ENCODE data around the gene MIPEP.

MIPEP gene

DNA sequence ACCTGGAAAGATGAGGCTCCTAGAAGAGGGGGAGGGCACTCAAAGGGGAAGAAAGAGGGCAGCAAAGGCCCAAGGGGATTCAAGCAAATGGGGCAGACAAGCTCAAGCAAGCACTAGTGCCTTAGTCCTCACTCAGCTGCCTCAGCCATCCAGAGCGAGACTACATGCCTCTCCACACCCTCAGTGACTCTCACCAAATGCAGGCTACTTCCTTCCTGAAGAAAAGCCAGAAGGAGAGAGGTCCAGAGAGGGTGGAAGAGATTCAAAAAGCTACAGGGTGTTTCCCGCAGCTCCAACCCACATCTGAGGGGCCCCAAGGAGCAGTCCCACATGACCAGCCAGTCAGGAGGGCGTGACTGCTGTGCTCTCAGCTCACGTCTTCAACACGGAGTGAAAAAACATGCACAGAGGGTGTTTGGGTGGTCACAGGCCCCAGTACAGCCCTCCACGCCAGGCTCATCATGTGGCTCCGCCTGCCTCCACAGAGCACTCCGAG lies 40.5 kb downstream of the MIPEP start:
- no peak for DNase-seq

- no peak for DNase-seq
Measured at GRCh38 chr13:23848019-23848418, 41.2 kb downstream of the MIPEP start.

DNA sequence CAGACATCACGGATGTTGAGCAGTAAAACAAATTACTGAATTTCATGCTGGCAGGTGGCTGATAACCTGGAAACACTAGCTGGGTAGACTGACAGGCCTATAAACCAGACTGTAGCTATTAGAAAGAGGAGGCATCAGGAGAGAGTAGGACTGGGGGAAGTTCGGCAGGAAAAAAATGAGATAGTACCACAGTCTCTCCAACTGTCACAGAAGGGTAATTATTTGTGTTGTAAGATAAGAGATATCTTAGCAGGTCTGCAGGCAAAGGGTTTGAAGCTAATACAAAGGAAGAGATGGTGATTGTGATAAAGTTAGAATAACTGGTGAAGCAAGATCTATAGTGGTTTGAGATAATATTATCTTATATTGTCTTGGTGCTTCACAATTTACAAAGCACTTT lies 41.7 kb downstream of the MIPEP start:
- no peak for DNase-seq

DNA sequence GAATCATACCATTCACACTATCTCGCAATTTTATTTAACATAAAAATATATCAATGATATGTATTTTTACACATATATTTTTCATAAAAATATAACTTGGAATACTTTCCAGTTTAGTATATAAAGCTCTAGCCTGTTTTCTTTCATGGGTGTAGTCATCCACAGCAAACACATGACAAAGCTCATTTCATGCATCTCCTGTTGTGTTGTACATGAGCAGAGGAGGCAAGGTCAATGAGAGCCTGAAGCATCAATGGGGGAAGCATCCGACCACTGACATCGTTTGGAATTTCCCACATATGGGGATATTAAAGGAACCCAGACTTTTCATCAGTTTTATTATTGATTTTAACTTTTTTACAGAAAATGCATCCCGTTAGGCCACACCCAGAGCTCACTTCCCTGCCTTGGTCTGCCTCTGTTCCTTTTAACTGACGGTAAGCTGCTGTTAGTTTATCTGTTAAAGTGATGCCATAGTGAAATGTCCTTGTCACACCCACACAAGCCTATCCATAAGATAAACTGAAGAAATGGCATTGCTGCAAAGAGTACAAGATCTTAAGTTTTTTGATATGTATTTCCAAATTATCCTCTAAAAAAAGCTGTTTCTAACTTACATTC lies 44.0 kb downstream of the MIPEP start:
- DNase-seq = no peak

DNA sequence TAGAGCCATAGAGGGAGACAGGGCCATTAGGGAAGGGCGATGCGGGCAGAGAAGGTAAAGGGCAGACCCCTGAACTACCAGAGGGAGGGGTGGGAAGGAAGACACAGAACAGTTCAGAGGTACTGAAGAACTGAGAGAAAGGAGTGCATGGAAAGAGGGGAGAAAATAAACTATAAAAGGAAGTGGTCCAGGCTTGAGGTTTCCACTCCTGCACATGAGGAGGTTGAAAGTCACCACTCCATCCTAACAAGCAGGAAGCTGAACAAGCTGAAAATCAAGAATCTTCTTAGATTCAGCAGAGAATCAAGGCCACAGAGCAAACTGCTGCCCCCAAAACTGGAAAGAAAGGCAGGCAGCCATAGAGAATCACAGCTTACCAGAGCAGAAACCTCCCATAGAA lies 45.1 kb downstream of the MIPEP start:
- no peak for DNase-seq

DNA sequence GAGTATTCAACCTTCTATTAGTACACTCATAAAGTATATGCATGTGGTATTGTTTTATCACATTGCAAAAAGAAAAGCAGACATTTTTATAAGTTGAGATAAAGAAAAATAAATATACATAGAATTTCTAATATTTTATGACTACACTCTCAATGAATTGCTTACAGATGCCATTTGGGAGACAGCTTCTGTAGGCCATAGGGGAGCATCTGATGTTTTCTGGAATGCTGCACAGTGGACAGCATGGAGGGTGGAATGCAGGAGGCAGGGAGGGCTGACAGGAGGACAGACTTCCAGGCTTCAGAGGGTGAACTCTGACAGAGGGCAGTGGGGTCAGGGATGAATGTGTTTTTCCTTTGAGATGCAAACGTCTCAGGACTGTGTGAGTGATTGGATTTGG lies 45.8 kb downstream of the MIPEP start:
- no peak for DNase-seq

GRCh38 chr13:23842406-23842805 lies 46.8 kb downstream of the MIPEP start:
- no peak for DNase-seq

GRCh38 chr13:23833733-23834611 lies 55.2 kb downstream of the MIPEP start:
- no peak for DNase-seq

GRCh38 chr13:23828866-23829265 lies 60.3 kb downstream of the MIPEP start:
- DNase-seq = no peak

DNA sequence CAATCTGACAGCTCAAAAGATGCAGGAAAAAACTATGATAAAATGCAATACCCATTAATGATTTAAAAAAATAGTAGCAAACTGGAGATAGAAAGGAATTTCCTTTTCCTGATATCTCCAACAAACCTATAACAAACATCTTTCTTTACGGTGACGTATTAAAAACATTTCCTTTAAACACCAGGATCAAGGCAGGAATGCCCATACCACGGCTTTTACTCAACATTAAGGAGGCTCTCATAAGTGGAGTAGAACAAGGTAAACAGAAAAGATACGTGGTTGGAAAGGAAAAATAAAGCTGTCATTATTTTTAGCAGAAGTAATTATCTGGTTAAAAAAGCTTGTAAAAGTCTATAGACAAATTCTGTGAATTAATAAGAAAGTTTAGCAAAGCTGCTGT lies 61.1 kb downstream of the MIPEP start:
- DNase-seq = no peak

GRCh38 chr13:23825179-23825578 lies 64.0 kb downstream of the MIPEP start:
- no peak for DNase-seq

GRCh38 chr13:23824371-23824770 lies 64.8 kb downstream of the MIPEP start:
- DNase-seq = no peak

DNA sequence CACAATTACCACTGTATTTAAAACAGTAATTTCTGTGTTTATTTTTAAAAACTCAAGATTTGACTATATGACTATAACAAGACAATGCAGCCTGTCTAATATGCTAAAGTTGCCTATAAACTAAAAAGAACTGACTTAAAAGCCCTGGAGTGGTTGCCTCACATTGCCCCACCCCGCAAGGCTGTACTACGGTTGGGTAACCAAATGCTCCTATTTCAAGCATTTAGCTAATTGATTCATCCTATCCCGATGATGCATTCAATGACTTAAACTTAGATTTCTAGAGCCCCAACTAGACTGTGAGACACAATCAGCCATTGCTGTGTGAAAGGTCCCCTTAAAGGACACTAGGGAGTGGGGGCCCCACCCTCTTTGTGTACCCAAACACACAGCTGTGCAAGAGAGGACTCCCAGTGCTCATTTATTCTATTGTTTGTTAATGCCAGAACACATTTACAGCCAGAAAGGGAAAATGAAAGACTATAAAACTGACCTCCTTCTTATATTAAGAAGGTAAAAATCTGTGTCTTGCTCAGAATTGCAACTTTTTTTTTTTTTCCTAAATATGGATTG lies 66.9 kb downstream of the MIPEP start:
- no peak for DNase-seq

DNA sequence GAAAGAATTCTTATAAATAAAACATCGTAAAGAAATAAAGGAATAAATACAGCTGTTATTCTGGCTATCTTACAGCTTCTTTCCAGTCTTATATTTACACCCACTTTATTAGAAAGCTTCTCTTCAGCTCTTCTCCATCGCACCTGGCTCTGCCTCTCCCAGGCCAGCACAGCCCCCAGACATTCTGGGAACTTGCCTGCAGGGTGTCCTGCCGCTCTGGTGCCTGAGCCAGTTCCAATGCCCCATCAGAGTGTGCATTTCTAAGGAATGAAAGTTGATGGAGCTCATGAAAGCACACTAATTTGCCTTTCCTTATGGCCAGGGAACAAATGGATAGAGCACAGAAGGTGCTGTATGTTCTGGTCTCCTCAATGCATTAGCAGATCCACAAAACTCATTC lies 68.7 kb downstream of the MIPEP start:
- DNase-seq = no peak

DNA sequence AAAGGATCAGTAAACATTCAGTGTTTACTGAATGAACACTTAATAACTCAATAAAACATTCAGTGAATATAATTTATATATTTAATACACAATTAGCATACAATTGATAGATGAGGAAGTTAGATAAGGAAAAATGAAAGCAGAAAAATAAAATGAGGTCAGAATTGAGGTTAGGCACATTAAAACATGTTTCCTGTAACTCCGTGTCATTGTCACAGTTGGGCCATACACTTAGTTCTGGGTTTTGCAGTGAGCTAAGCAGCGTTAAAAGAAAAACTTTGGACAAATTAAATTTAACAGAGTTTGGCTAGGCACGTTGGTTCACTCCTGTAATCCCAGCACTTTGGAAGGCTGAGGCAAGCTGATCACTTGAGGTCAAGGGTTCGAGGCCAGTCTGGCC lies 71.4 kb downstream of the MIPEP start:
- no peak for DNase-seq

DNA sequence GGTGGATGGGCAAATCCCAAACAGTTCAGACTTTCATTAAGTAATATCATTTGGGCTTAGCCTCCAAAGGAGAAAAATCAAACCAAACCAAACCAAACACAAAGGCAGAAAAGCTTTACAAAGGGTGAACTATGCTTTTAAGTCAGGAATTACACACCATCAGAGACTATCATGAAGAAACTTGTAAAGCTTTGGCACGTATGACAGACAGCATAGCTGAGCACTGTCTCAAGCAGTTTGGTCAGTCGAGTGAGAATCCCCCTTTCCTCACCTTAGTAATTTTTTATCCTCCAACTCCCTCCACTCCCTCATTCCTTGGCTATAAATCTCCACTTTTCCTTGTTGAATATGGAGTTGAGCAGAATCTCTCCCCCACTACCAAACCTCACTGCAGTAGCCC lies 72.1 kb downstream of the MIPEP start:
- no peak for DNase-seq

DNA sequence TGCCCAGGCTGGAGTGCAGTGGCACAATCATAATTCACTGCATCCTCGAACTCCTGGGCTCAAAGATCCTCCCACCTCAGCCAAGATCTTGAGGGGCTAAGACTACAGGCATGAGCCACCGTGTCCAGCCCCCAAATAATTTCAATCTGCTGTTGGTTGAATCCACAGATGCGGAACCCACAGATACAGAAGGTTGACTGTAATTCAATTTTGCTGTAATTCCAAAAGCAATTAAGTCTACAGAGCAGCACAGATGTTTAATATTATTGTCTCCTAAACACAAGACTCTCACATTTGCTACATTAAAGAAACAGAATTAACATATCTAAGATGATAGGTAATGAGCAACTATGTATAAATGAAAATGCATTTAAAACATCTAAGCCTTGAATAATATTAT lies 75.6 kb downstream of the MIPEP start:
- no peak for DNase-seq

GRCh38 chr13:23811366-23812062 lies 77.7 kb downstream of the MIPEP start:
- no peak for DNase-seq

- no peak for DNase-seq
Measured at GRCh38 chr13:23810685-23811240, 78.4 kb downstream of the MIPEP start.

GRCh38 chr13:23808803-23809202 lies 80.4 kb downstream of the MIPEP start:
- DNase-seq = no peak

GRCh38 chr13:23806874-23807526 lies 82.2 kb downstream of the MIPEP start:
- DNase-seq = no peak

DNA sequence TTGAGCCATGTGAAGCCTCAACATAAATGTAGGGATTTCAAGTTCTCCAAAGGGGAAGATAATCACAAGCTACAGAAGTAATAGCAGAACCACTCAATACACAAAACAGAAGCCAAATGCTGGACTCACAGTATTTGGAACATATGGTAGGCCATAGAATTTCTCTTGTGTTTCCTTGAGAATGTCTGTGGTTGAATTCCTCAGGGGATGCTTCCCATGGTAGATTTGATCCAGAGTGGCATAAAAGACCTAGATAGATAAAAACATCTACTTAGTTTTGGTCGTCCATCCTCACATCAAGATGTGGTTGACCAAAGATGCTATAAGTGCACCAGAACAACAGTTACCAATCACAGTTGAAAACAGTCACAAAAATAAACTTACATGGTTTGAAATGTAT lies 83.4 kb downstream of the MIPEP start:
- no peak for DNase-seq

DNA sequence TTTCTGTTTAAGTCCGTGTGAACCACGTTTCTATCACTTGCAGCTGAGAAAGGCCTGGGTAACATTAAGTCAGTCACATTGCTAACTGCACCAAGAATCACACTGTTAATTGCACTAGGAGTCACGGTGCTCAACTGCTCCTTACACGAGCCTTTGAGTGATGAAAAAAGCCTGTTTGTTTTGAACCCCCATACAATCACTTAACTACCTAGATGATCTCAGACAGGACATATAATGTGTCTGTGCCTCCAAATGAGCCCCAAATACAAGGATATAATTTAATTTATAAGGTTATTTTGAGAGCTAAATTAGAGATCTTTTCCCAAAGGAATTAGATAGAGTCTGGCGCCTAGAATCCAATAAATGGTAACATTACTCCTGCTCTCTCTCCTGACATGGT lies 84.1 kb downstream of the MIPEP start:
- no peak for DNase-seq

Measured in activated CD8-positive, alpha-beta memory T cell treated with anti-CD3 and anti-CD28 coated beads, Interleukin-2, amount 50 U/mL, for 48 hours (primary cell).